ENCODE data around the gene CLEC3B. TPM values are rescaled to one million over a fixed set of nuclear protein-coding genes. Genes with fewer than 3 reads are reported as not detected.
"Not testable (repeated sequence)": the region's sequence is repeated elsewhere in the genome, so short reads cannot be mapped to it uniquely, and the experiment has no call there.

CLEC3B gene, protein sequence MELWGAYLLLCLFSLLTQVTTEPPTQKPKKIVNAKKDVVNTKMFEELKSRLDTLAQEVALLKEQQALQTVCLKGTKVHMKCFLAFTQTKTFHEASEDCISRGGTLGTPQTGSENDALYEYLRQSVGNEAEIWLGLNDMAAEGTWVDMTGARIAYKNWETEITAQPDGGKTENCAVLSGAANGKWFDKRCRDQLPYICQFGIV
- 100 to 1,000 TPM in 1 of 3 donors, 10 to 100 TPM in 2; 14.3 to 202 (median 97.2) TPM for polyA plus RNA-seq

- 11 to 47% (median 14%) methylated on average over 13 of the region's 13 CpGs for WGBS, 3 donors
- no peak within 1 kb of the TSS for H3K27ac ChIP-seq (ENCODE audit: low read depth, low read length)
Measured at GRCh38 chr3:45026038-45026437, at the start of gene CLEC3B. Gene CLEC3B, plus strand, starts transcription at chr3:45026303. Its CDS starts 60 bp downstream, at chr3:45026363.

- WGBS, 3 donors, result 57 to 93% (median 87%) methylated on average over 1 of the region's 1 CpG
- no peak overlapping the region for H3K27ac ChIP-seq (ENCODE audit: low read depth, low read length)
Measured at GRCh38 chr3:44981220-44981619, 44.9 kb upstream of the CLEC3B start.

GRCh38 chr3:44981751-44982150 lies 44.4 kb upstream of the CLEC3B start:
- 68 to 87% (median 79%) methylated on average over 4 of the region's 4 CpGs for WGBS, 3 donors
- H3K27ac ChIP-seq (ENCODE audit: low read depth, low read length), result no peak overlapping the region

DNA sequence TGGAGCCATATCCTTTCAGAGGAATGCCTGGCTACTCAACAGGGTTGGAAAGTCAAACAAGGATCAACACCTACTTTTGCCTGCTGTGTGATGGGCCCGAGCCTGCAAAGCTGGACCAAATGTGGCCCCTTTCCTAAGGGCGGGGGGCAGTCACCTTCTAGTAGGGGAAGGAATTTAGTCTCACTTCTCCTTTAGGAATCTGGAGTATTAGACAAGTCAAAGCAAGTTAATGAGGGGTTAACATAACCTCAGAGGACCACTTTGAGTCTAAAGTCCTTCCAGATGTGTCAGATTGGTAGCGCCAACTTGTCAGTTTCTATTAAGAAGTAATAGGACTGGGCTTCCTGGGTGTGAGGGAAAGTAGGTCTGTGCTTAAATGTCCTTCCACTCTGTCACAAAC lies 43.3 kb upstream of the CLEC3B start:
- no peak overlapping the region for H3K27ac ChIP-seq (ENCODE audit: low read depth, low read length)
- WGBS, 3 donors, result 79 to 90% (median 85%) methylated on average over 3 of the region's 3 CpGs

GRCh38 chr3:44983484-44983941 lies 42.6 kb upstream of the CLEC3B start:
- H3K27ac ChIP-seq (ENCODE audit: low read depth, low read length), result no peak overlapping the region

DNA sequence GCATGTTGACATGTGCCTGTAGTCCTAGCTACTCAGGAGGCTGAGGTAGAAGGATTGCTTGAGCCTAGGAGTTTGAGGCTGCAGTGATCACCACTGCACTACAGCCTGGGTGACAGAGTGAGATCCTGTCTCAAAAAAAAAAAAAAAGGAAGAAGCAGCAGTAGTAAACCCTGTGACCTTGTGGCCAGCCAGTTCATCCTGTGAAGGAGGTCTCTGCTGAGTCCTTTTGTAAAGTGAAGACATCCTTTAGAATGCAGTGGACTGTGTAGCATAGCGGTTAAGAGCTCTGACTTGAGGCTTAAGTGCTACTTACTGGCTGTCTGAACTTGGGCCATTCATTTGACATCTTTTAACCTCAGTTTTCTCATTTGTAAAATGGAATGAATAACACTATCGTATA lies 41.8 kb upstream of the CLEC3B start:
- no peak overlapping the region for H3K27ac ChIP-seq (ENCODE audit: low read depth, low read length)
- WGBS, 3 donors, result 88 to 99% (median 93%) methylated on average over 2 of the region's 2 CpGs

More at GRCh38 chr3:44983484-44983941, 42.6 kb upstream of the CLEC3B start:
- 26 to 89% (median 85%) methylated on average over 1 of the region's 1 CpG for WGBS, 3 donors

GRCh38 chr3:44986330-44986729 lies 39.8 kb upstream of the CLEC3B start:
- H3K27ac ChIP-seq (ENCODE audit: low read depth, low read length), result not testable (repeated sequence)
- WGBS, 3 donors, result 94 to 98% (median 96%) methylated on average over 14 of the region's 14 CpGs

- 86 to 91% (median 90%) methylated on average over 6 of the region's 6 CpGs for WGBS, 3 donors
- no peak overlapping the region for H3K27ac ChIP-seq (ENCODE audit: low read depth, low read length)
Measured at GRCh38 chr3:44987332-44987731, 38.8 kb upstream of the CLEC3B start.

DNA sequence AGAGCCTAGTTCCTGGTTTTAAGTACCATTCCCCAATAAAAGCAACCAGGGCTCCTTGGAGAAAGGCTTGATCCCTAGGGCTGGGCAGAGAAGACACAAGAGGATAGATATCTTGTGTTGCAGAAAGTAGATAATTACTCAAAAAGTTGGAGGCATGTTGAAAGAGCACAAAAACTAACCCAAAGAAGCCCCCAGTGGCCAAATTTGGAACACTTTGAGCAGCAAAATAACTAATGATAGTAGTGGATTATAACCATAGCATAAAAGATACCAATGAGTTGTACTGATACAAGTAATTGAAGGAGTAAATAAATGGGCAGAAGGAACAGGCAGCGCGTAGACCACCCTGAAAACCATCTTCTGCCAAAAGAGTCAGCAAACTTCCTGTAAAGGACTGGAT lies 38.0 kb upstream of the CLEC3B start:
- WGBS, 3 donors, result 89 to 98% (median 91%) methylated on average over 2 of the region's 2 CpGs
- no peak overlapping the region for H3K27ac ChIP-seq (ENCODE audit: low read depth, low read length)

DNA sequence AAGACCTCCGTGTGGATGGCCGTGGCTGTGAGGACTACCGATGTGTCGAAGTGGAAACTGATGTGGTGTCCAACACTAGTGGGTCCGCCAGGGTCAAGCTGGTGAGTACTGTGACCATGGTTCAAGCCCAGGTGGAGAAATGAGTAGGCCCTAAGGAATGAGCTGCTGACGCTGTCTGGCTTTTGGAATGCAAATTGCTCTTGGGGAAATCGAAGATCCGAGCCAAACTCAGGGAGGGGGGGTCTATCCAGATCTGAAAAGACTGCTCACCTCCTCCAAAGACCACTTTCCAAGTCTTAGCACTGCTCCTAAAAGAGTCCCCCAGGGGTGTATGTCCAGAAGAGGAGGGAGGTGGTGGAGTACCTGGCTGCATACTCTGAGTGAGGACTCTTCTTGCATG lies 37.0 kb upstream of the CLEC3B start:
- 96 to 97% (median 97%) methylated on average over 8 of the region's 8 CpGs for WGBS, 3 donors
- H3K27ac ChIP-seq (ENCODE audit: low read depth, low read length), result no peak overlapping the region

- no peak overlapping the region for H3K27ac ChIP-seq (ENCODE audit: low read depth, low read length)
Measured at GRCh38 chr3:44989636-44990373, 36.3 kb upstream of the CLEC3B start.

GRCh38 chr3:44991326-44991725 lies 34.8 kb upstream of the CLEC3B start:
- WGBS, 3 donors, result 91 to 100% (median 92%) methylated on average over 1 of the region's 1 CpG
- no peak overlapping the region for H3K27ac ChIP-seq (ENCODE audit: low read depth, low read length)

More at GRCh38 chr3:44989636-44990373, 36.3 kb upstream of the CLEC3B start:
- WGBS, 3 donors, result 40 to 89% (median 84%) methylated on average over 1 of the region's 1 CpG

GRCh38 chr3:44992555-44993470 lies 33.3 kb upstream of the CLEC3B start:
- H3K27ac ChIP-seq (ENCODE audit: low read depth, low read length), result no peak overlapping the region
- 69 to 76% (median 70%) methylated on average over 7 of the region's 7 CpGs for WGBS, 3 donors

DNA sequence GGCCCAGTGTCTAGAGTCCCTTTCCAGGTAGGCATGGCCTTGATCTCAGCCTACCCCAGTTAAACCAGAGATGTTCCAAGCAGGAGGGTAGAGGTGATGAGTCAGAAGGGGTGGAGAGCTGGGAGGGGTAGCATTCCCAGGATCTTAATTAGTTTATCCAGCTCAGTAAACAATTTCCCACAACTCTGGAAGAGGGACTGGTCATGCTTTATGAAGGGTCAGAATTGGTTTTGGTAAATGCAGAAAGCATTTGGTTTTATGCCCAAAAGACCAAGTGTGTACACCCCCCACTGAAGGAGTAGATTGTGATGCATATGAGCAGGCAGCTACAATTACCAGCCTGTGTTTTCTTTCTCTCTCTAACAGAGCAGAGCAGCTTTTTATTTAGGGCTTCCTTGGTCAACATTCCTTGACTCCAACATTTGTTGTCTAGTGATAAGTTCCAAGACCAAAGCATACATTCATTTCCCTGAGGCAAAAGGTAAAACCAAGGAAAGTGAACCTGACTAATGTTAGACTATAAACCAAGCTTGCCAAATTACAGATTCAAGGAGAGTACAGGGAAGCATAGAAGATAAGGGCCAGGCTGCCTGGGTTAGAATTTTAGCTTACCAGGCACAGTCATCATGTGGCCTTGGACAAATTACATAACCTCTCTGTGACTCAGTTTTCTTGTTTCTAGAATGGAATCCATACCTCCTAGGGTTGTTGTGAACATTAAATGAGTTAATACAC lies 32.5 kb upstream of the CLEC3B start:
- no peak overlapping the region for H3K27ac ChIP-seq (ENCODE audit: low read depth, low read length)

DNA sequence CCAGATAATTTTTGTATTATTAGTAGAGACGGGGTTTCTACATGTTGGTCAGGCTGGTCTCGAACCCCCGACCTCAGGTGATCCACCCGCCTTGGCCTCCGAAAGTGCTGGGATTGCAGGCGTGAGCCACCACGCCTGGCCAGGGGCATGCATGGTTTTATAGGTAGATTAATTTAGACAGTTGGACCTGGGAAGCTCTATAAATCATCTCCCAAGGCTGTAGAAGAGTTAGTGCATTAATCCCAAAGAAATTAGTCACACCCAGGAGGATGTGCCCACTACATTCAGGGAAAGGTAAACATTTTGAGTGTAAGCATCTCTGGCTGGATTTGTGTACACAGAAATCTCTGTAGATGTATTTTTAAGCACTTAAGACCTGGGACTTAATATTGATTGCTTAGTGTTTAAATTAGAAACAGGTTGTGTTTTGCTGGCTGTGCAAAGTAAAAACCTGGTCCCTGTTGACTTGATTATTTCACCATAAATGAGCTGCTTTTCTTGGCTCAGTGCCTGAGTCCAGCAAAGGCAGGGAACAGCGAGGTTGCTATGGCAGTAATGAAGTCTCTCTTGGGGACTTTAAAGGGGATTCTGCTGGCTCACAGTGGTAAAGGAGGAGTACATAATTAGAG lies 30.8 kb upstream of the CLEC3B start:
- WGBS, 3 donors, result 65 to 85% (median 83%) methylated on average over 8 of the region's 8 CpGs
- H3K27ac ChIP-seq (ENCODE audit: low read depth, low read length), result no peak overlapping the region

GRCh38 chr3:44996556-44996969 lies 29.5 kb upstream of the CLEC3B start:
- H3K27ac ChIP-seq (ENCODE audit: low read depth, low read length), result no peak overlapping the region

GRCh38 chr3:44999782-45000181 lies 26.3 kb upstream of the CLEC3B start:
- H3K27ac ChIP-seq (ENCODE audit: low read depth, low read length), result no peak overlapping the region
- 41 to 84% (median 82%) methylated on average over 2 of the region's 2 CpGs for WGBS, 3 donors

More at GRCh38 chr3:44996556-44996969, 29.5 kb upstream of the CLEC3B start:
- WGBS, 3 donors, result 36 to 67% (median 63%) methylated on average over 3 of the region's 3 CpGs

GRCh38 chr3:45000823-45001222 lies 25.3 kb upstream of the CLEC3B start:
- 93 to 97% (median 97%) methylated on average over 4 of the region's 4 CpGs for WGBS, 3 donors
- no peak overlapping the region for H3K27ac ChIP-seq (ENCODE audit: low read depth, low read length)

All from adipose tissue (tissue), 3 donors.